ENCODE results near the gene NACAD. TPM values are rescaled to one million over a fixed set of nuclear protein-coding genes. Genes with fewer than 3 reads are reported as not detected.

The NACAD gene
- total RNA-seq, 1 donor: 3.6 TPM

DNA sequence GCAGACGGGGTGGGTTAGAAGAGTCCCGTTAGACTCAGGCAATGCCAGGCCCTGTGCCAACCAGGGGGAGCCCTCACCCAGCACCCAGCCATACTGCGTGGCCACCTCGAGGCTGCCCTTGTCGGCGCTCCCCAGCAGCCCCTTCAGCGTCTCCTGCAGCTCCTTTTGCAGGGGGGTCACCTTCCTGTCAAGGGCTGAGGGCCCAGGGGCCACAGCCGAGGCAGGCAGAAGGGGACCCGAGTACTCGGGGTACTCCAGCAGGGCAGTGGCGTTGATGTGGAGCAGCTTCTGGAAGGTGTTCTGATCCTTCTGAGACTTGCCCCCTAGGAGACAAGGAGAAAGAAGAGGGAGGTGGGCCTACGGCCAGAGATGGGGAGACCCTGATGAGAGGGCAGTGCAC lies 13.0 kb upstream of the NACAD start:
- TF ChIP-seq, protein P1, sequence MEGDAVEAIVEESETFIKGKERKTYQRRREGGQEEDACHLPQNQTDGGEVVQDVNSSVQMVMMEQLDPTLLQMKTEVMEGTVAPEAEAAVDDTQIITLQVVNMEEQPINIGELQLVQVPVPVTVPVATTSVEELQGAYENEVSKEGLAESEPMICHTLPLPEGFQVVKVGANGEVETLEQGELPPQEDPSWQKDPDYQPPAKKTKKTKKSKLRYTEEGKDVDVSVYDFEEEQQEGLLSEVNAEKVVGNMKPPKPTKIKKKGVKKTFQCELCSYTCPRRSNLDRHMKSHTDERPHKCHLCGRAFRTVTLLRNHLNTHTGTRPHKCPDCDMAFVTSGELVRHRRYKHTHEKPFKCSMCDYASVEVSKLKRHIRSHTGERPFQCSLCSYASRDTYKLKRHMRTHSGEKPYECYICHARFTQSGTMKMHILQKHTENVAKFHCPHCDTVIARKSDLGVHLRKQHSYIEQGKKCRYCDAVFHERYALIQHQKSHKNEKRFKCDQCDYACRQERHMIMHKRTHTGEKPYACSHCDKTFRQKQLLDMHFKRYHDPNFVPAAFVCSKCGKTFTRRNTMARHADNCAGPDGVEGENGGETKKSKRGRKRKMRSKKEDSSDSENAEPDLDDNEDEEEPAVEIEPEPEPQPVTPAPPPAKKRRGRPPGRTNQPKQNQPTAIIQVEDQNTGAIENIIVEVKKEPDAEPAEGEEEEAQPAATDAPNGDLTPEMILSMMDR (IDR thresholded peaks at IDR 0.05; ENCODE audit: insufficient read depth, low read length): no peak
- H3K4me3 ChIP-seq (ENCODE audit: low read depth, low read length): no peak overlapping the region
- DNase-seq (ENCODE audit: low read depth): no peak

DNA sequence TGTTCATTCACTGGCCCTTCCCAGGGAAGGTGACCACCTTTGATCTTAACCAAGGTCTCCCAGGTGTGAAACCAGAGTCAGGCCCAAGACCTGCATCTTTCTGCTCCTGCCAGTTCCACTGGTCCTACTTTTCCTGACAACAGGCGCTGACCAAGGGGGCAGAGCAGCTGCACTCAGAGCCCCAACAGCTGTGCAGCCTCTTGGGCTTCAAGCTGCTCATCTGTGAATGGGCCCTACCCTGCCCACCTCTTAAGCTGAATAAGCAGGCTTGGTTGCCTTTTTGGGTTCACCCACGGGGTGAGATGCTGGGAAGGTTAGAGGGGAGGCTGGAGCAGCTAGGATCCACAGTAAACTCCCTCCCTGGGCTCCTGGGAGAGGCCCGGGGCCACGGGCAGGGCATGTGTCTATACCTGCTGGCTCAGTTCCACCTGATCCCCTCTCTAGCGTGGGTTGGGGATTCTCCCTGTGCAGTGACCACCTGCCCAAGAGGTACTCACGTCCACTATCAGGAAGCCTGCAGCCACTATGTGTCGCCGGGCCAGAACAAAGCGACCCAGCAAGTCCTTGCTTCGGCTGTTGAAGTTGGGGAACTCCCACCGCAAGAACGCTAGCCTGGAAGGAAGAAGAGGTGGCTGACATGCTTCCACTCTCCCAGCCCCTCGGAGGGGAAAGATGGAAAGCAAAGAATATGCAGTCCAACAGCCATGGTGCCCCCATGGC lies 12.2 kb upstream of the NACAD start:
- DNase-seq (ENCODE audit: low read depth): no peak
- TF ChIP-seq, protein P1 (IDR thresholded peaks at IDR 0.05; ENCODE audit: insufficient read depth, low read length): no peak
- H3K4me3 ChIP-seq (ENCODE audit: low read depth, low read length): no peak overlapping the region

DNA sequence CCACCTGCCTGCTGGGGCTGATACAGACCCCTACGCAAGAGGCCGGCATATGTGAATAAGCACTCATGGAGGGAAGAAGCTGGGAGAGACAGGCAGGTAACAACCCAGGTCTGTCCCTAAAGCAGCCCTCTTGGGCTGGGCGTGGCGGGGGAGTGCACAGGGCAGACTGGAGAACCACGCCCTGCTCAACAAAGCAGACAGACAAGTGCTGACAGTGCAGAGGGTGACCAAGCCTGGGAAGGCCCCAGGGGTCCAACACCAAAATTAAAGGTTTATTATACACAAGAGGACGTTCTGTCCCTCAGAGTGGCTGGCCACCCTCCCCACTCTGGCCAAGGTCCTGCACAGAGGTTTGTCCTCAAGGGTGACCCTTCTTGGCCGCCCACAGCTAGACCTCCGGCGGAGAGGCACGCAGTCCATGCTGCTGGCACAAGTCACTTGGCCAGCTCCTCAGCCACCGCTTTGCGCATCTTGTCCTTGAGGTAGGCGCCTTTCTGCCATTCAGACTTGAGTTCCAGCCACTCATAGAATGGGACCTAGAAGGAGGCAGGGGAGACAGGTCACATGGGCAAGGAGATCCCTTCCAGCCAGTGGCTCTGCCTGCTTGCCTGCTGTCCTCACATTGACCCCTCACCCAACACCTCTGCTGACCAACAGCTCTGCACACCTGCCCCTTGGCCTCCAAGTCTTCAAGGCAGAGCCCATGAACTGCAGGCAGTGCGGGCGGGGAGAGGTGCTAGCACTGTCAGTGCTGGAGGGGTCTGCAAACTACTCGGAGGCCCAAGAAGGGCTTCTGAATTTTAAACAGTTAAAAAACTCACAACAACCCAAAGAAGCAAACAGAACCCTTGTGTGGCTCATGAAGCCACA lies 11.4 kb upstream of the NACAD start:
- H3K4me3 ChIP-seq (ENCODE audit: low read depth, low read length): no peak overlapping the region
- DNase-seq (ENCODE audit: low read depth): no peak
- TF ChIP-seq, protein P1 (IDR thresholded peaks at IDR 0.05; ENCODE audit: insufficient read depth, low read length): no peak

DNA sequence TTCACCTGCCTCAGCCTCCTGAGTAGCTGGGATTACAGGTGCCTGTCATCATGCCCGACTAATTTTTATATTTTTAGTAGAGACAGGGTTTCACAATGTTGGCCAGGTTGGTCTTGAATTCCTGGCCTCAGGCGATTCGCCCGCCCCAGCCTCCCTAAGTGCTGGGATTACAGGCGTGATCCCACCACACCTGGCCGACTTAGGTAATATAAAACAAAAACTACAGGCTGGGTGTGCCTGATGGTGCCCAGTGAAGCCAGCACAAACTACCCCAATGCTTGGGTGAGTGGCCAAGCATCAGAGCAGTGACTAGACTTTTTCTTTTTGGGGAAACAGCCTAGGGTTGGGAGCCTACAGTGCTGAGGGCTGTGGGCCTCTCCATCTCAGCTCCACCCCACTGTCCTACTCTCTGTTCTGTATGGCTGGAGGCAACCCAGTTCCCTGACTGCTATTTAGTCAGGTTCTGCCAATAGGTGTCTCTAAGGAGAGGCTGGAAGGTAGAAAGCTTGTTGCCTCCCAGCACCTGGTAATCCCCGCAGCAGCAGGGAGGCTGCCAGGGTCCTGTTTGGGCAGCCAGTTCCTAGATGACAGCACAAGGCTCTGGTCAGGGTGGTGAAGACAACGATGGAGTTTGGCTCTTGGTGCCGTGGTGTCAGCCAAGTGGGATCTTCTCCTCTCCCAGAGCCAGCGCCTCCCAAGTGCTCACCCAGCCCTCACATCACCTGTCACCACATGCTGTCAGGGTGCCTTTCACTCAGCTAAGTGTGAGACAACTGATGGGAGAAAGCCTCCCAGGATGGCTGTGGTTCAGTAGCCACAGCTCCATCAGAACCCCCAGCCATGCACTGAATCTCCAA lies 10.4 kb upstream of the NACAD start:
- DNase-seq (ENCODE audit: low read depth): no peak
- no peak overlapping the region for H3K4me3 ChIP-seq (ENCODE audit: low read depth, low read length)
- TF ChIP-seq, protein P1 (IDR thresholded peaks at IDR 0.05; ENCODE audit: insufficient read depth, low read length): no peak

DNA sequence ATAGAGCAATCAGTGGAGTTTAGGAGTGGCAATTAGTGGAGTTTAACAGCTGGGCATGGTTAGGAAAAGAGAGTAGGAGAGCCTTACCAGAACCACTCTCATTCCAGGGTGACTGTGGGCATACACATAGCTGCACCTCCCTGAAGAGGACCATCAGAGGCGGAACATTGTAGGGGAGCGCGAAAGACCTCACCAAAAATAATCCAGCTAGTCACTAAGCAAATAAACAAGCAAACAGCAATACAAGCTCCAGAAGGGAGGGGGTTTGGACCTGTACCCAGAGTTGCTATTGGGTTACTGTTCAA lies 4.1 kb upstream of the NACAD start:
- H3K4me3 ChIP-seq (ENCODE audit: low read depth, low read length): no peak overlapping the region
- TF ChIP-seq, protein P1 (IDR thresholded peaks at IDR 0.05; ENCODE audit: insufficient read depth, low read length): no peak
- no peak for DNase-seq (ENCODE audit: low read depth)

DNA sequence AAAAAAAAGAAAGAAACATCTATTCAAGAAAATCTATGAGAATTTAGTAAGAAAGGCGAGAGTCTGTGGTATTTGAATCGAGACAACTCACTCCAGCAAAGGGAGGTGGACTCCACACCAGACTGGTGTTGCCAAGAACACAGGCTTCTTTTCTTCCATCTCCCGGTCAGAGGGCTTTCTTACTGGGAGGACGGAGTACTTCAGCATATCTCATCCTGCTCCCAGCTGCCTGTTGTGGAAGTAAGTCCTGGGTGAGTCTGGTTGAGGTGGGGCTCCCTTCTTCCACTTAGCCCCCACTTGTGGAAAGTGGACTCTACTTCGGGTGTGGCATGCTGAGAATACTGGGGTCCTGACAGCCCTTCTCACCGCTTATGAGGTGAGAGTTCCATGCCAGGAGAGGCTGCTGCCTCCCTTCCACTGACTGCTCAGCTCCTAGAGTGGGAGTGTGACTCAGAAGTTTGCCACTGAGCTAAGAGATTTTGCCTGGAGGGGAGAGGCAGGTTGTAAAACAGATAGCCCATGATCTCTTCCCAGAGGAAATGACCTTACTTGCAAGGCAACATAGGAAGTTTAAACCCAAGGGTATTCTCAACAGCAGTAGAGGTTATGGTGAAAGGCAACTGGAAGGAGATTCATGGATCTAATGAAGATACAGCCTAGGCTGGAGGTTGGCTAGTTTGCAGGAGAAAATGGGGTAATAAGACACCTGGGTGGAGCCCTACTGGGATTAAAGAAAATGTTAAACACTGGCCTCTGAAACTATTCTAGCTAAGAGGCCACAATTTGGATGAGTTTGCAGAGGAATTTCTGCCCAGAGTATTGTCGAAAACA lies 3.5 kb upstream of the NACAD start:
- peak; percentile 38 for DNase-seq (ENCODE audit: low read depth)
- TF ChIP-seq, protein P1 (IDR thresholded peaks at IDR 0.05; ENCODE audit: insufficient read depth, low read length): no peak
- no peak overlapping the region for H3K4me3 ChIP-seq (ENCODE audit: low read depth, low read length)
